HuH-7.5 (cell line): Measurements from ENCODE around the gene BAIAP2L1.
A peak's percentile ranks its signal among the peaks of the same experiment; 100 is the strongest.
"Not testable (repeated sequence)": the region's sequence is repeated elsewhere in the genome, so short reads cannot be mapped to it uniquely, and the experiment has no call there.

ENCODE experiments used
- DNase-seq: peaks from one replicate; pipeline ENCODE4 v3.0.0; 2011; ENCODE audit warnings: low spot score

The BAIAP2L1 gene

GRCh38 chr7:98321301-98321700, 79.6 kb downstream of the BAIAP2L1 start:
- no peak for DNase-seq

- DNase-seq, result no peak
Measured at GRCh38 chr7:98319176-98319575, 81.7 kb downstream of the BAIAP2L1 start.

GRCh38 chr7:98317366-98318040, 83.4 kb downstream of the BAIAP2L1 start:
- no peak for DNase-seq

GRCh38 chr7:98315994-98316527, 84.8 kb downstream of the BAIAP2L1 start:
- DNase-seq, result not testable (repeated sequence)

- DNase-seq, result no peak
Measured at GRCh38 chr7:98315318-98315993, 85.4 kb downstream of the BAIAP2L1 start.

- no peak for DNase-seq
Measured at GRCh38 chr7:98314469-98314868, 86.4 kb downstream of the BAIAP2L1 start.

GRCh38 chr7:98312201-98312600, 88.7 kb downstream of the BAIAP2L1 start:
- DNase-seq, result no peak

GRCh38 chr7:98309566-98309965, 91.3 kb downstream of the BAIAP2L1 start:
- no peak for DNase-seq

GRCh38 chr7:98307971-98308466, 92.9 kb downstream of the BAIAP2L1 start:
- no peak for DNase-seq

- no peak for DNase-seq
Measured at GRCh38 chr7:98305951-98306535, 94.8 kb downstream of the BAIAP2L1 start.

GRCh38 chr7:98303906-98304305, 97.0 kb downstream of the BAIAP2L1 start:
- no peak for DNase-seq

- DNase-seq, result no peak
Measured at GRCh38 chr7:98303176-98303865, 97.6 kb downstream of the BAIAP2L1 start.

- DNase-seq, result no peak
Measured at GRCh38 chr7:98301693-98302470, 99.0 kb downstream of the BAIAP2L1 start.

- peak; percentile 81 for DNase-seq
Measured at GRCh38 chr7:98300595-98301372, 100.1 kb downstream of the BAIAP2L1 start.

GRCh38 chr7:98297626-98298286, 103.1 kb downstream of the BAIAP2L1 start:
- no peak for DNase-seq

- no peak for DNase-seq
Measured at GRCh38 chr7:98296833-98297232, 104.1 kb downstream of the BAIAP2L1 start.

- DNase-seq, result no peak
Measured at GRCh38 chr7:98295467-98296192, 105.3 kb downstream of the BAIAP2L1 start.

- DNase-seq, result peak; percentile 92
Measured at GRCh38 chr7:98294798-98295382, 106.0 kb downstream of the BAIAP2L1 start.

GRCh38 chr7:98294326-98294725, 106.6 kb downstream of the BAIAP2L1 start:
- DNase-seq, result no peak
